Measurements from ENCODE around the gene TLE5. TPM values are rescaled to one million over a fixed set of nuclear protein-coding genes. Genes with fewer than 3 reads are reported as not detected.

TLE5 gene
- total RNA-seq, 4 donors from 2014 or later: 502 to 905 (median 558) TPM

DNA sequence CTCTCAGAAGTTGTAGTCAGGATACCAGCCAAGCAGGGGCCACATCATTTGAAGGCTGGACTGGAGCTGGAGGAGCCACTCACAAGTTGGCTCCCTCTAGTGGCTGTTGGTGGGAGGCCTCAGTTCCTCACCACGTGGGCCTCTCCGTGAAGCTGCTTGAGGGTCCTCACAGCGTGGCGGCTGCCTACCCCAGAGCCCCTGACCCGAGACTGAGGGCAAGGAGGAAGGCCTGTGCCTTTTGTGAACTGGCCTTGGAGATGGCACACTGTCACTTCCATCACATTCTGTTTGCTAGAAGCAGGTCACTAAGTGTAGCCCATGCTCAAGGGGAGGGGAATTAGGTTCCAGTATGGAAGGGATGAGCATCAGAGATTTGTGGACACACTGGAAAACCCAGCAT, 46.5 kb upstream of the TLE5 start:
- WGBS, 2 donors (ENCODE audit: low coverage in 1 of 2): 57% methylated on average over 2 of the region's 5 CpGs; no CpG with 5 or more reads in 1 of the 2 donors
- H3K36me3 ChIP-seq: peaks cover 0 to 35% of the 10 kb centered on the region in 2 donors
- no peaks in the 10 kb centered on the region for H3K9me3 ChIP-seq
- no peaks in the 10 kb centered on the region for H3K27me3 ChIP-seq
- no peak overlapping the region for H3K27ac ChIP-seq
- ATAC-seq: no peak
- H3K4me1 ChIP-seq: peaks cover 0 to 71% (median 18%) of the 10 kb centered on the region in 3 donors
- TF ChIP-seq, protein P1, sequence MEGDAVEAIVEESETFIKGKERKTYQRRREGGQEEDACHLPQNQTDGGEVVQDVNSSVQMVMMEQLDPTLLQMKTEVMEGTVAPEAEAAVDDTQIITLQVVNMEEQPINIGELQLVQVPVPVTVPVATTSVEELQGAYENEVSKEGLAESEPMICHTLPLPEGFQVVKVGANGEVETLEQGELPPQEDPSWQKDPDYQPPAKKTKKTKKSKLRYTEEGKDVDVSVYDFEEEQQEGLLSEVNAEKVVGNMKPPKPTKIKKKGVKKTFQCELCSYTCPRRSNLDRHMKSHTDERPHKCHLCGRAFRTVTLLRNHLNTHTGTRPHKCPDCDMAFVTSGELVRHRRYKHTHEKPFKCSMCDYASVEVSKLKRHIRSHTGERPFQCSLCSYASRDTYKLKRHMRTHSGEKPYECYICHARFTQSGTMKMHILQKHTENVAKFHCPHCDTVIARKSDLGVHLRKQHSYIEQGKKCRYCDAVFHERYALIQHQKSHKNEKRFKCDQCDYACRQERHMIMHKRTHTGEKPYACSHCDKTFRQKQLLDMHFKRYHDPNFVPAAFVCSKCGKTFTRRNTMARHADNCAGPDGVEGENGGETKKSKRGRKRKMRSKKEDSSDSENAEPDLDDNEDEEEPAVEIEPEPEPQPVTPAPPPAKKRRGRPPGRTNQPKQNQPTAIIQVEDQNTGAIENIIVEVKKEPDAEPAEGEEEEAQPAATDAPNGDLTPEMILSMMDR (IDR thresholded peaks at IDR 0.05): peak in 3 of 4 experiments; percentile 63 to 78 (median 74)
- no peak for TF ChIP-seq POLR2A (IDR thresholded peaks at IDR 0.05)
- no peak for TF ChIP-seq EP300 (IDR thresholded peaks at IDR 0.05)
- no peak overlapping the region for H3K4me3 ChIP-seq

DNA sequence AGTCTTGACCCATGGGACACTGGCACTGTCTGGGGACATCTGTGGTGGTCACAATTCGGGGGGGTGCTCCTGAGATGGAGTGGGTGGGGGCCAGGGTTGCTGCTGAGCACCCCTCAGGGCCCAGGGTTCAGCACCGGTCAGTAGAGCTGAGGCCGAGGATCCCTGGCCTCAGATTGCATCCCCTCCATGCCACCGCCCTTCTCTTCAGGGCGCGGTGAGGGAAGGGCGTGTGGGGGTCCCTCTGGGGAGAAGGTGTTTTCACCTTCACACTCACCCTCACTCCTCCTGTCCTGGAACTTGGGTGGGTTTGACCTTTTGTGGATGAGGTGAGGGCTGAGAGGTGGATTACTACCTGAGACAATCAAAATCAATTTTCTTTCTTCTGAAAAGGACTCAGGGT, 45.4 kb upstream of the TLE5 start:
- peaks cover 0 to 24% of the 10 kb centered on the region in 2 donors for H3K36me3 ChIP-seq
- no peak overlapping the region for H3K4me3 ChIP-seq
- WGBS, 2 donors (ENCODE audit: low coverage in 1 of 2): no CpG with 5 or more reads among the region's 7 CpGs
- TF ChIP-seq EP300 (IDR thresholded peaks at IDR 0.05) (no peak), POLR2A (IDR thresholded peaks at IDR 0.05) (no peak), POLR2AphosphoS5 (IDR thresholded peaks at IDR 0.05) (no peak)
- TF ChIP-seq, protein P1 (IDR thresholded peaks at IDR 0.05): no peak
- no peak for ATAC-seq
- H3K27me3 ChIP-seq: no peaks in the 10 kb centered on the region
- H3K4me1 ChIP-seq: peaks cover 0 to 80% (median 21%) of the 10 kb centered on the region in 3 donors
- H3K27ac ChIP-seq: peak overlapping the region in 2 of 4 donors; percentile 0 to 17
- no peaks in the 10 kb centered on the region for H3K9me3 ChIP-seq

DNA sequence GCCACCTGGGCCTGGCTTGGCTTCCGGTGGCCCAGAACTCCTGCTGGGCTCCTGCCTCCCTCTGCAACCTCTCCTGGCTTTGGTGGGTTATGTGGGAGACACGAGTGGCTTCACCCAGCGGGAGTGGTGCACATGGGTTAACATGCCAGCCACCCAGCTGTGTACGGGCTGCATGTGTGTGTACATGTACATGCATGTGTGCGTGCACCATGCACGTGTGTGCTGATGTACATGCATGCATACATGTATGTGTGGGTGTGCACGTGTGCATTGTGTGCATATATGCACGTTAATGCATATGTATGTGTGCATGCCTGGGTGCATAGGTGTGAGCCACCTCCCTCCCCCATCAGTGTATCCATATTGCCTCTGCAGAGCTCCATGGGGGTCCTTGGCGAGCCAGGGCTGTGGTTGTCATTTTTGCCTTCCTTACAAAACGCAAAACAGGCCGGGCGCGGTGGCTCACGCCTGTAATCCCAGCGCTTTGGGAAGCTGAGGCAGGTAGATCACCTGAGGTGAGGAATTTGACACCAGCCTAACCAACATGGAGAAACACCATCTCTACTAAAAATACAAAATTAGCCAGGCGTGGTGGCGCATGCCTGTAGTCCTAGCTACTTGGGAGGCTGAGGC, 44.3 kb upstream of the TLE5 start:
- Histone ChIP-seq H3K36me3 (peaks cover 0 to 22% of the 10 kb centered on the region in 2 donors), H3K9me3 (no peaks in the 10 kb centered on the region), H3K27ac (peak overlapping the region in 1 of 4 donors; percentile 4), H3K27me3 (no peaks in the 10 kb centered on the region), H3K4me3 (no peak overlapping the region), H3K4me1 (peaks cover 0 to 81% (median 21%) of the 10 kb centered on the region in 3 donors)
- ATAC-seq: no peak
- WGBS, 2 donors (ENCODE audit: low coverage in 1 of 2): 90% methylated on average over 8 of the region's 17 CpGs; no CpG with 5 or more reads in 1 of the 2 donors
- no peak for TF ChIP-seq POLR2A (IDR thresholded peaks at IDR 0.05)
- TF ChIP-seq, protein P1 (IDR thresholded peaks at IDR 0.05): no peak
- TF ChIP-seq EP300 (IDR thresholded peaks at IDR 0.05): no peak
- no peak for TF ChIP-seq POLR2AphosphoS5 (IDR thresholded peaks at IDR 0.05)

DNA sequence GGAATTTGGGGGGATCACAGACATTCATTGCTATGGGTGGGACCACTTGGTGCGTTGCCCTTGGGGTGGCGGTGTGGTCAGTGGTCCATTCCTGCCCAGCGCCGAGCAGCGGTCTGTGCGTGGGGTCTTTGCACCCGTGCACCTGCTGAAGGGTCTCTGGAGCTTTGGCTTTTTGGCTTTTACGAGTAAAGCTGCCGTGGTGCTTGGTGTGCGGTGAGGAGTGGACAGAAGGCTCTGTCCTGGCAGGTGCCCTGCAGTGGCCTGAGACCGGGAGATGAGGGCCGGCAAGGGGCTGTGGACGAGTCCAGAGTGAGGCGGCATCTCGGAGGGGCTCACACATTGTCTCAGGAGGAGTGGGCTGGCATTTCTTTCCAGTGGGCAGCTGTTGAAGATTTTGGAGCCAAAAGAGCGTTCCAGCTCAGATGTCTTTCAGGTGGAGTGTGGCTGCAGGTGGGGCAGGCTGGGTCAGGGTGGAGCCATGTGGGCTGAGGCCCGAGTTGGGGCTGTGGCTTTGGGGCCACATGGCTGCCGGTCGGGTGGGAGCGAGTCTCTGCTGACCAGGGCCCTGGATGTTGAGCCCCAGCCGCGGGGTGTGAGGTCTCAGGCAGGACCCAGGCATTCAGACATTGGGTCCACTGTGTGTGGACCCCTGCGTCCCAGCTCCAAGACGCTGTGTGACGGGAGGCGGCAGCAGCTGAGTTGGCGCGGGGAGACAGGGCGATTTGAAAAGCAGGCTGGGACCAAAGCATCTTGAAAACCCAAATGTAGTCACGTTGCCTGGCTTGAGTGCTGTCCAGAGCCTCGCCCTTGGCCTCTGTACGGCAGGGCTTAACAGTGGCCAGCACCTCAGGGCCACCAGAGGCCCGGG, 43.6 kb upstream of the TLE5 start:
- Histone ChIP-seq H3K36me3 (peaks cover 0 to 14% of the 10 kb centered on the region in 2 donors), H3K9me3 (no peaks in the 10 kb centered on the region), H3K4me3 (no peak overlapping the region), H3K4me1 (peaks cover 0 to 88% (median 21%) of the 10 kb centered on the region in 3 donors), H3K27ac (no peak overlapping the region), H3K27me3 (no peaks in the 10 kb centered on the region)
- WGBS, 2 donors (ENCODE audit: low coverage in 1 of 2): 86% methylated on average over 7 of the region's 33 CpGs; no CpG with 5 or more reads in 1 of the 2 donors
- no peak for ATAC-seq
- TF ChIP-seq POLR2A (IDR thresholded peaks at IDR 0.05) (no peak), POLR2AphosphoS5 (IDR thresholded peaks at IDR 0.05) (no peak), EP300 (IDR thresholded peaks at IDR 0.05) (no peak)
- TF ChIP-seq, protein P1 (IDR thresholded peaks at IDR 0.05): no peak

Data from gastroesophageal sphincter (tissue), 4 donors.